GOT3 (cell line): ENCODE data around the gene PCLO.
"Not testable (repeated sequence)": the region's sequence is repeated elsewhere in the genome, so short reads cannot be mapped to it uniquely, and the experiment has no call there.

Experiments used
- DNase-seq: peaks from one replicate; lab custom pipeline; 2025; ENCODE audit warnings: mixed read lengths; lab: John Stamatoyannopoulos, UW

The PCLO gene

GRCh38 chr7:82964150-82964882, 198.4 kb downstream of the PCLO start:
- no peak for DNase-seq

GRCh38 chr7:82961240-82961639, 201.4 kb downstream of the PCLO start:
- DNase-seq = no peak

GRCh38 chr7:82959528-82959927, 203.2 kb downstream of the PCLO start:
- DNase-seq = no peak

- no peak for DNase-seq
Observed at GRCh38 chr7:82957521-82957920, 205.2 kb downstream of the PCLO start.

GRCh38 chr7:82953324-82954027, 209.2 kb downstream of the PCLO start:
- DNase-seq = no peak

- no peak for DNase-seq
Observed at GRCh38 chr7:82950436-82950835, 212.2 kb downstream of the PCLO start.

- DNase-seq = no peak
Observed at GRCh38 chr7:82945480-82945879, 217.2 kb downstream of the PCLO start.

- no peak for DNase-seq
Observed at GRCh38 chr7:82945056-82945455, 217.6 kb downstream of the PCLO start.

- DNase-seq = no peak
Observed at GRCh38 chr7:82932516-82932915, 230.2 kb downstream of the PCLO start.

GRCh38 chr7:82926477-82926876, 236.2 kb downstream of the PCLO start:
- DNase-seq = no peak

GRCh38 chr7:82925331-82925730, 237.4 kb downstream of the PCLO start:
- no peak for DNase-seq

GRCh38 chr7:82906502-82906901, 256.2 kb downstream of the PCLO start:
- DNase-seq = no peak

GRCh38 chr7:82904871-82905270, 257.8 kb downstream of the PCLO start:
- no peak for DNase-seq

- DNase-seq = not testable (repeated sequence)
Observed at GRCh38 chr7:82901098-82901497, 261.6 kb downstream of the PCLO start.

- DNase-seq = no peak
Observed at GRCh38 chr7:82897500-82897899, 265.2 kb downstream of the PCLO start.

GRCh38 chr7:82894341-82894740, 268.3 kb downstream of the PCLO start:
- DNase-seq = not testable (repeated sequence)

GRCh38 chr7:82886324-82886723, 276.4 kb downstream of the PCLO start:
- no peak for DNase-seq

GRCh38 chr7:82865856-82866255, 296.8 kb downstream of the PCLO start:
- DNase-seq = no peak

- DNase-seq = no peak
Observed at GRCh38 chr7:82859106-82859850, 303.4 kb downstream of the PCLO start.

GRCh38 chr7:82851121-82851520, 311.6 kb downstream of the PCLO start:
- DNase-seq = no peak

- no peak for DNase-seq
Observed at GRCh38 chr7:82841828-82842227, 320.9 kb downstream of the PCLO start.

- DNase-seq = no peak
Observed at GRCh38 chr7:82840061-82840460, 322.6 kb downstream of the PCLO start.

- no peak for DNase-seq
Observed at GRCh38 chr7:82839555-82839954, 323.1 kb downstream of the PCLO start.
